HFFc6 (cell line): ENCODE data around the gene SPP1. TPM values are rescaled to one million over a fixed set of nuclear protein-coding genes. Genes with fewer than 3 reads are reported as not detected.
A peak's percentile ranks its signal among the peaks of the same experiment; 100 is the strongest.

Source experiments
- DNase-seq: peaks from one replicate; pipeline ENCODE4 v3.0.0-alpha.2; 2018
- H3K27ac Mint-ChIP-seq: 2 replicates; pipeline ENCODE4 v1.8.0; 2020; ENCODE audit warnings: mild to moderate bottlenecking, mixed read lengths
- H3K27me3 Mint-ChIP-seq: 2 replicates; pipeline ENCODE4 v1.8.0; 2021; ENCODE audit warnings: mild to moderate bottlenecking, moderate library complexity, mixed read lengths; ENCODE audit not compliant: insufficient read depth
- H3K36me3 Mint-ChIP-seq: 2 replicates; pipeline ENCODE4 v1.8.0; 2021; ENCODE audit warnings: low read depth, mixed read lengths
- H3K4me1 Mint-ChIP-seq: 2 replicates; pipeline ENCODE4 v1.8.0; 2020; ENCODE audit warnings: low read depth, mixed read lengths
- H3K4me3 Mint-ChIP-seq: 2 replicates; pipeline ENCODE4 v1.8.0; 2020; ENCODE audit warnings: mild to moderate bottlenecking, moderate library complexity, mixed read lengths
- H3K9me3 Mint-ChIP-seq: 2 replicates; pipeline ENCODE4 v1.8.0; 2020; ENCODE audit warnings: mild to moderate bottlenecking, mixed read lengths
- CTCF ChIP-seq: fragments of 200-600 bp; sonication (generic); IDR thresholded peaks from 2 replicates; pipeline ENCODE4 v1.5.0; 2021; ENCODE audit warnings: antibody characterized with exemption, mild to moderate bottlenecking
- total RNA-seq, 6 experiments: library from RNA; stranded (reverse); fragmentation: NEBNext Ultra II Directional; extraction: Animal tissue kit (Norgen Biotek cat#: 25700); gene quantifications; 2 replicates in 1 of 6; 3 replicates in 5 of 6; pipeline ENCODE4 v1.2.3, GENCODE V29; 2021

The SPP1 gene
- total RNA-seq, 6 experiments from 2014 or later, result 5.9 to 10.8 (median 7.1) TPM

DNA sequence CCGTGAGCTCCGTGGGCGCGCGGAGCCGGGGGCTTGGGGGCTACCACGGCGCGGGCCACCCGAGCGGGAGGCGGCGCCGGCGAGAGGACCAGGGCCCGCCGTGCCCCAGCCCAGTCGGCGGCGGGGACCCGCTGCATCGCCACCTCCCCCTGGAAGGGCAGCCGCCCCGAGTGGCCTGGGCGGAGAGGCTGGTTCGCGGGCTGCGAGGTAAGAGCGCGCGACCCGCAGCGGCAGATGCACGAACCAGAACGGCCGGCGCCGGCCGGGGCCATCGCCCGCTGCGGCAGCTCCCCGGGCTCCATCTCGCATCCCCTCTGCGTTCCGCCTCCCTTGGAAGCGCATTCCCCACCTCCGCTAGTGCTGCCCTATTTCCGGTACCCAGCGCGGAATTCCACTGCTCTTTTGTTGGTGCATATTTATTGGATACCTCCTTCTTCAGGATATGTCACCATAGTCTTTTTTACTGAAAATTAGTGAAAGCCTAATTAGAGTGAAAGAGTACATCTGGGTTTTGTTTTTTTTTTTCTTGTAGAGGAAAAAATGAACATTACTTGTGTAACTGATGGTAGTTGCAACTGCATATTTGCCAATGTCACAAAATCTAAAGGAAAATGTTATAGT lies 32.7 kb downstream of the SPP1 start:
- peaks cover 19% of the 10 kb centered on the region for H3K36me3 Mint-ChIP-seq
- no peak for TF ChIP-seq CTCF
- no peaks in the 10 kb centered on the region; the same call in 1 of the 2 replicates for H3K27me3 Mint-ChIP-seq
- no peaks in the 10 kb centered on the region for H3K9me3 Mint-ChIP-seq
- H3K4me1 Mint-ChIP-seq, result peaks cover 71% of the 10 kb centered on the region
- H3K4me3 Mint-ChIP-seq, result peak overlapping the region; percentile 91
- H3K27ac Mint-ChIP-seq, result peak overlapping the region; percentile 75
- peak; percentile 28 for DNase-seq

GRCh38 chr4:88008743-88009171 lies 33.2 kb downstream of the SPP1 start:
- no peaks in the 10 kb centered on the region for H3K9me3 Mint-ChIP-seq

DNA sequence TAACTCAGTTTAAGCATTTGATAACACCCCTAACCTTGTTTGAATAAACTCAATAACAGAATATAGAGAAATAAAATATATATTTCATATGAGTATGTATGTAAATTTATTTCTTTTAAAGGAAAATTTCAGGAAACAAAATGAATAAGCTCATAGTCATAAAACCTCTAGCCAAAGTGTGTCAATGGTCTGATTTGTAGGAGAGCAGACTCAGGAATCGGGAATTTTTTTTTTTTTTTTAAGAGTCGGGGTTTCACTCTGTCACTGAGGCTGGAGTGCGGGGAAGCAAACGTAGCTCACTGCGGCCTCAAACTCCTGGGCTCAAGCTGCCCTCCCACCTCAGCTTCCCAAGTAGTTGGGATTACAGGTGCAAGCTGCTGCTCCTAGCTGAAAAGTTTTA lies 34.4 kb downstream of the SPP1 start:
- peaks cover 68% of the 10 kb centered on the region for H3K4me1 Mint-ChIP-seq
- no peaks in the 10 kb centered on the region for H3K9me3 Mint-ChIP-seq
- peak overlapping the region; percentile 91 for H3K4me3 Mint-ChIP-seq
- no peak for DNase-seq
- no peak overlapping the region for H3K27ac Mint-ChIP-seq
- no peak for TF ChIP-seq CTCF
- H3K27me3 Mint-ChIP-seq, result no peaks in the 10 kb centered on the region; the same call in 1 of the 2 replicates
- H3K36me3 Mint-ChIP-seq, result peaks cover 33% of the 10 kb centered on the region

More at GRCh38 chr4:88008743-88009171, 33.2 kb downstream of the SPP1 start:
- H3K4me3 Mint-ChIP-seq, result peak overlapping the region; percentile 91
- peak overlapping the region; percentile 75 for H3K27ac Mint-ChIP-seq
- peaks cover 25% of the 10 kb centered on the region for H3K36me3 Mint-ChIP-seq
- no peaks in the 10 kb centered on the region; the same call in 1 of the 2 replicates for H3K27me3 Mint-ChIP-seq
- peak; percentile 45 for DNase-seq
- no peak for TF ChIP-seq CTCF
- peaks cover 71% of the 10 kb centered on the region for H3K4me1 Mint-ChIP-seq

DNA sequence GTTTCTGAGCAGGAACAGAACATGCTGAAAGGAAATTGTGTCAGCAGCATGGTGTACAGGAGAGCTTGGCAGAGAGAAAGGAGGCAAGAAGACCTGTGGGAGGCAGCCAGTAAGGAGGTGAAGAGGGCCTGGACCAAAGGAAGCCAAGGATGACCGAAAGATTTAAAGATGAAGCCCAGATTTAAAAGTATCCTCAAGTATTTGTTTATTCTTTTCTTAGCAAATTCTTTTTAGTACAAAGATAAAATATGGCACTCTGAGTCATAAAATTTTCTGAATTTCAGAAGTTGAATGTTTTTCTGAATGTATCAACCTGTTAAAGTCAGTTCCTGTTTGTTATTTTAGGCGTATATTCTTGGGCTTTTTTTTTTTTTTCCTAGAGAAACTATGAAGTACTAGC lies 35.5 kb downstream of the SPP1 start:
- Mint-ChIP-seq H3K27ac (peak overlapping the region; percentile 78), H3K4me3 (peak overlapping the region; percentile 73), H3K27me3 (no peaks in the 10 kb centered on the region; the same call in 1 of the 2 replicates), H3K36me3 (peaks cover 36% of the 10 kb centered on the region), H3K4me1 (peaks cover 65% of the 10 kb centered on the region), H3K9me3 (no peaks in the 10 kb centered on the region)
- DNase-seq, result peak; percentile 32
- TF ChIP-seq CTCF, result no peak

GRCh38 chr4:88012647-88013046 lies 37.1 kb downstream of the SPP1 start:
- H3K36me3 Mint-ChIP-seq, result peaks cover 43% of the 10 kb centered on the region
- no peaks in the 10 kb centered on the region for H3K9me3 Mint-ChIP-seq
- TF ChIP-seq CTCF, result no peak
- H3K4me1 Mint-ChIP-seq, result peaks cover 70% of the 10 kb centered on the region
- H3K27me3 Mint-ChIP-seq, result no peaks in the 10 kb centered on the region; the same call in 1 of the 2 replicates
- no peak overlapping the region; the same call in 1 of the 2 replicates for H3K27ac Mint-ChIP-seq
- DNase-seq, result no peak
- no peak overlapping the region; the same call in 1 of the 2 replicates for H3K4me3 Mint-ChIP-seq
